HL-60 (cell line): ENCODE results near the gene IFT43.

Experiments used
- GABPA ChIP-seq: IDR thresholded peaks from 2 replicates; pipeline ENCODE4 v1.6.1; 2012; ENCODE audit warnings: low read depth
- POLR2AphosphoS5 ChIP-seq: IDR thresholded peaks from 2 replicates; pipeline ENCODE4 v1.6.1; 2012; ENCODE audit warnings: low read depth
- TF ChIP-seq, protein P1 (sequence below): IDR thresholded peaks from 2 replicates; pipeline ENCODE4 v1.6.1; 2012; ENCODE audit warnings: low read depth; ENCODE audit not compliant: insufficient replicate concordance
- TF ChIP-seq, protein P2 (sequence below): IDR thresholded peaks from one replicate; pipeline ENCODE4 v1.5.1; 2011; ENCODE audit warnings: low read length, control low read depth, inconsistent platforms; ENCODE audit not compliant: insufficient read depth

DNA sequence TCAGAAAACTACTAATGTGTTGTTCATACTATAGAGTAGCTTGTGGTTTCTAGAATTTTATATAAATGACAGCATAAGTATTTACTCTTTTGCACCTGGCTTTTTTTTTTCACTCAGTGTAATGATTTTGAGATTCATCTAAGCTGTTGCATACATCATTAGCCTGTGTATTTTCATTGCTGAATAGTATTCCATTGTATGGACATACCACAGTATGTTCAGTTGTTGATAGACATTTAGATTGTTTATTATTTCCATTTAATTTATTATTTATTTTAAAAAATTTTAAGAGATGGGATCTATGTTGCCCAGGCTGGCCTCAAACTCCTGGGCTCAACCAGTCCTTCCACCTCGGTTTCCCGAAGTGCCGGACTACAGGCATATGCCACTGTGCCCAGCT lies 80.0 kb downstream of the IFT43 start:
- TF ChIP-seq, protein P1, sequence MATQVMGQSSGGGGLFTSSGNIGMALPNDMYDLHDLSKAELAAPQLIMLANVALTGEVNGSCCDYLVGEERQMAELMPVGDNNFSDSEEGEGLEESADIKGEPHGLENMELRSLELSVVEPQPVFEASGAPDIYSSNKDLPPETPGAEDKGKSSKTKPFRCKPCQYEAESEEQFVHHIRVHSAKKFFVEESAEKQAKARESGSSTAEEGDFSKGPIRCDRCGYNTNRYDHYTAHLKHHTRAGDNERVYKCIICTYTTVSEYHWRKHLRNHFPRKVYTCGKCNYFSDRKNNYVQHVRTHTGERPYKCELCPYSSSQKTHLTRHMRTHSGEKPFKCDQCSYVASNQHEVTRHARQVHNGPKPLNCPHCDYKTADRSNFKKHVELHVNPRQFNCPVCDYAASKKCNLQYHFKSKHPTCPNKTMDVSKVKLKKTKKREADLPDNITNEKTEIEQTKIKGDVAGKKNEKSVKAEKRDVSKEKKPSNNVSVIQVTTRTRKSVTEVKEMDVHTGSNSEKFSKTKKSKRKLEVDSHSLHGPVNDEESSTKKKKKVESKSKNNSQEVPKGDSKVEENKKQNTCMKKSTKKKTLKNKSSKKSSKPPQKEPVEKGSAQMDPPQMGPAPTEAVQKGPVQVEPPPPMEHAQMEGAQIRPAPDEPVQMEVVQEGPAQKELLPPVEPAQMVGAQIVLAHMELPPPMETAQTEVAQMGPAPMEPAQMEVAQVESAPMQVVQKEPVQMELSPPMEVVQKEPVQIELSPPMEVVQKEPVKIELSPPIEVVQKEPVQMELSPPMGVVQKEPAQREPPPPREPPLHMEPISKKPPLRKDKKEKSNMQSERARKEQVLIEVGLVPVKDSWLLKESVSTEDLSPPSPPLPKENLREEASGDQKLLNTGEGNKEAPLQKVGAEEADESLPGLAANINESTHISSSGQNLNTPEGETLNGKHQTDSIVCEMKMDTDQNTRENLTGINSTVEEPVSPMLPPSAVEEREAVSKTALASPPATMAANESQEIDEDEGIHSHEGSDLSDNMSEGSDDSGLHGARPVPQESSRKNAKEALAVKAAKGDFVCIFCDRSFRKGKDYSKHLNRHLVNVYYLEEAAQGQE: no peak
- TF ChIP-seq, protein P2, sequence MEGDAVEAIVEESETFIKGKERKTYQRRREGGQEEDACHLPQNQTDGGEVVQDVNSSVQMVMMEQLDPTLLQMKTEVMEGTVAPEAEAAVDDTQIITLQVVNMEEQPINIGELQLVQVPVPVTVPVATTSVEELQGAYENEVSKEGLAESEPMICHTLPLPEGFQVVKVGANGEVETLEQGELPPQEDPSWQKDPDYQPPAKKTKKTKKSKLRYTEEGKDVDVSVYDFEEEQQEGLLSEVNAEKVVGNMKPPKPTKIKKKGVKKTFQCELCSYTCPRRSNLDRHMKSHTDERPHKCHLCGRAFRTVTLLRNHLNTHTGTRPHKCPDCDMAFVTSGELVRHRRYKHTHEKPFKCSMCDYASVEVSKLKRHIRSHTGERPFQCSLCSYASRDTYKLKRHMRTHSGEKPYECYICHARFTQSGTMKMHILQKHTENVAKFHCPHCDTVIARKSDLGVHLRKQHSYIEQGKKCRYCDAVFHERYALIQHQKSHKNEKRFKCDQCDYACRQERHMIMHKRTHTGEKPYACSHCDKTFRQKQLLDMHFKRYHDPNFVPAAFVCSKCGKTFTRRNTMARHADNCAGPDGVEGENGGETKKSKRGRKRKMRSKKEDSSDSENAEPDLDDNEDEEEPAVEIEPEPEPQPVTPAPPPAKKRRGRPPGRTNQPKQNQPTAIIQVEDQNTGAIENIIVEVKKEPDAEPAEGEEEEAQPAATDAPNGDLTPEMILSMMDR: no peak
- TF ChIP-seq GABPA (no peak), POLR2AphosphoS5 (no peak)
